K562 (cell line): ENCODE data around the gene CHML. TPM values are rescaled to one million over a fixed set of nuclear protein-coding genes. Genes with fewer than 3 reads are reported as not detected.

Experiments used
- FOXA3 ChIP-seq, 2 experiments: fragments of 450-650 bp in 1 of 2; sonication (generic) in 1 of 2; formaldehyde crosslinking; IDR thresholded peaks in 1 of 2; conservative IDR thresholded peaks in 1 of 2; 2 replicates each; pipeline versions ENCODE4 v1.4.0 to v1.8.0; 2020 to 2022; ENCODE audit warnings: mild to moderate bottlenecking in 2 of 2, missing genetic modification reagents in 1 of 2
- ILF3 ChIP-seq: fragments of 450-650 bp; IDR thresholded peaks from 2 replicates; pipeline ENCODE4 v1.6.1; 2018; ENCODE audit warnings: antibody characterized with exemption, mild to moderate bottlenecking, moderate library complexity, borderline replicate concordance
- JUN ChIP-seq, 2 experiments: sonication (generic) in 1 of 2; formaldehyde crosslinking in 1 of 2; IDR thresholded peaks; 2 replicates each; pipeline versions ENCODE4 v1.6.1 to v1.8.0; 2012 to 2022; ENCODE audit warnings: borderline replicate concordance in 2 of 2, mild to moderate bottlenecking in 2 of 2, improper control_type of control experiment in 1 of 2, low read depth in 1 of 2, low read length in 1 of 2, missing genetic modification reagents in 1 of 2
- MCM5 ChIP-seq: fragments of 450-650 bp; IDR thresholded peaks from 2 replicates; pipeline ENCODE4 v1.6.1; 2016; ENCODE audit warnings: low read depth
- ZBTB2 ChIP-seq: fragments of 450-650 bp; IDR thresholded peaks from 2 replicates; pipeline ENCODE4 v1.6.1; 2016; ENCODE audit warnings: antibody characterized with exemption
- polyA plus RNA-seq, 8 experiments: library from polyadenylated mRNA; depleted of rRNA in 4 of 8; stranded (reverse) in 5 of 8; unstranded in 3 of 8; fragments of >200 nt; fragmentation: Nextera tagmentation in 2 of 8; fragmentation: Illumina TruSeq in 1 of 8; extraction: Ambion mirVana in 2 of 8; extraction: Trizol in 1 of 8; gene quantifications; 2 replicates each; pipeline versions ENCODE4 v1.2.1 to v1.2.3, GENCODE V29; 2011 to 2014; ENCODE audit warnings: inconsistent platforms in 1 of 8, missing spikeins in 1 of 8
- total RNA-seq, 7 experiments: library from RNA; depleted of rRNA in 6 of 7; stranded (reverse); fragments of >200 nt in 6 of 7; fragmentation: Illumina TruSeq in 2 of 7; extraction: Trizol in 2 of 7; gene quantifications; 2 replicates each; pipeline versions ENCODE4 v1.2.1 to v1.2.3, GENCODE V29; 2011 to 2021; ENCODE audit warnings: low replicate concordance in 1 of 7
- TF ChIP-seq, protein P1 (sequence below): sonication (generic); formaldehyde crosslinking; IDR thresholded peaks from 2 replicates; pipeline ENCODE4 v1.8.1; 2023; ENCODE audit warnings: mild to moderate bottlenecking, missing genetic modification reagents
- TF ChIP-seq, protein P2 (sequence below): sonication (generic); formaldehyde crosslinking; IDR thresholded peaks from 2 replicates; pipeline ENCODE4 v1.4.0; 2020; ENCODE audit warnings: mild to moderate bottlenecking, missing genetic modification reagents
- TF ChIP-seq, protein P3 (sequence below): sonication (generic); IDR thresholded peaks from 2 replicates; pipeline ENCODE4 v1.6.1; 2016
- TF ChIP-seq, protein P4 (sequence below): conservative IDR thresholded peaks from 2 replicates; pipeline ENCODE4 v1.6.1; 2011; ENCODE audit warnings: low read depth, mild to moderate bottlenecking, low read length; ENCODE audit not compliant: control insufficient read depth

The CHML gene
- total and polyA plus RNA-seq, 9 of the 15 experiments (the other 6 are each of a cell fraction or from before 2014, with no cell fraction given): 13.0 to 88.3 (median 62.8) TPM

DNA sequence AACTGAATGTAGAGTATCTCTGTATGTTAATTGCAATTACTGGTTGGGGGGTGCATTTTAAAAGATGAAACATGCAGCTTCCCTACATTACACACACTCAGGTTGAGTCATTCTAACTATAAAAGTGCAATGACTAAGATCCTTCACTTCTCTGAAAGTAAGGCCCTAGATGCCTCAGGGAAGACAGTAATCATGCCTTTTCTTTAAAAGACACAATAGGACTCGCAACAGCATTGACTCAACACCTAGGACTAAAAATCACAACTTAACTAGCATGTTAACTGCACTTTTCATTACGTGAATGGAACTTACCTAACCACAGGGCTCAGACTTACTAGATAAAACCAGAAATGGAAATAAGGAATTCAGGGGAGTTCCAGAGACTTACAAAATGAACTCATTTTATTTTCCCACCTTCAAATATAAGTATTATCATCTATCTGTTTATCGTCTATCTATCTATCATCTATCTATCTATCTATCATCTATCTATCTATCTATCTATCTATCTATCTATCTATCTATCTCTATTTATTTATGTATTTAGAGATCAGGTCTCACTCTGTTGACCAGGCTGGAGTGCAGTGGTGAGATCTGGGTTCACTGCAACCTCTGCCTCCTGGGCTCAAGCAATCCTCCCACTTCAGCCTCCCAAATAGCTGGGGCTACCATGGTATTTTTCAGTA, 47.8 kb downstream of the CHML start (continued):
- TF ChIP-seq, protein P1, sequence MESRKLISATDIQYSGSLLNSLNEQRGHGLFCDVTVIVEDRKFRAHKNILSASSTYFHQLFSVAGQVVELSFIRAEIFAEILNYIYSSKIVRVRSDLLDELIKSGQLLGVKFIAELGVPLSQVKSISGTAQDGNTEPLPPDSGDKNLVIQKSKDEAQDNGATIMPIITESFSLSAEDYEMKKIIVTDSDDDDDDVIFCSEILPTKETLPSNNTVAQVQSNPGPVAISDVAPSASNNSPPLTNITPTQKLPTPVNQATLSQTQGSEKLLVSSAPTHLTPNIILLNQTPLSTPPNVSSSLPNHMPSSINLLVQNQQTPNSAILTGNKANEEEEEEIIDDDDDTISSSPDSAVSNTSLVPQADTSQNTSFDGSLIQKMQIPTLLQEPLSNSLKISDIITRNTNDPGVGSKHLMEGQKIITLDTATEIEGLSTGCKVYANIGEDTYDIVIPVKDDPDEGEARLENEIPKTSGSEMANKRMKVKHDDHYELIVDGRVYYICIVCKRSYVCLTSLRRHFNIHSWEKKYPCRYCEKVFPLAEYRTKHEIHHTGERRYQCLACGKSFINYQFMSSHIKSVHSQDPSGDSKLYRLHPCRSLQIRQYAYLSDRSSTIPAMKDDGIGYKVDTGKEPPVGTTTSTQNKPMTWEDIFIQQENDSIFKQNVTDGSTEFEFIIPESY (CRISPR knock-in tag): no peak
- TF ChIP-seq, protein P2, sequence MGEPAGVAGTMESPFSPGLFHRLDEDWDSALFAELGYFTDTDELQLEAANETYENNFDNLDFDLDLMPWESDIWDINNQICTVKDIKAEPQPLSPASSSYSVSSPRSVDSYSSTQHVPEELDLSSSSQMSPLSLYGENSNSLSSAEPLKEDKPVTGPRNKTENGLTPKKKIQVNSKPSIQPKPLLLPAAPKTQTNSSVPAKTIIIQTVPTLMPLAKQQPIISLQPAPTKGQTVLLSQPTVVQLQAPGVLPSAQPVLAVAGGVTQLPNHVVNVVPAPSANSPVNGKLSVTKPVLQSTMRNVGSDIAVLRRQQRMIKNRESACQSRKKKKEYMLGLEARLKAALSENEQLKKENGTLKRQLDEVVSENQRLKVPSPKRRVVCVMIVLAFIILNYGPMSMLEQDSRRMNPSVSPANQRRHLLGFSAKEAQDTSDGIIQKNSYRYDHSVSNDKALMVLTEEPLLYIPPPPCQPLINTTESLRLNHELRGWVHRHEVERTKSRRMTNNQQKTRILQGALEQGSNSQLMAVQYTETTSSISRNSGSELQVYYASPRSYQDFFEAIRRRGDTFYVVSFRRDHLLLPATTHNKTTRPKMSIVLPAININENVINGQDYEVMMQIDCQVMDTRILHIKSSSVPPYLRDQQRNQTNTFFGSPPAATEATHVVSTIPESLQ (CRISPR knock-in tag): no peak
- TF ChIP-seq MCM5: no peak
- peak; percentile 71; the same call in 1 of the 2 replicates for TF ChIP-seq ZBTB2
- no peak for TF ChIP-seq FOXA3 (CRISPR knock-in tag; conservative IDR thresholded peaks at IDR 0.05 in 1 of 2, IDR thresholded peaks at IDR 0.05 in 1 of 2)
- peak; percentile 70; the same call in 1 of the 2 replicates for TF ChIP-seq JUN (IDR thresholded peaks at IDR 0.05; ENCODE audit: borderline replicate concordance, low read depth, low read length)
- no peak for TF ChIP-seq JUN (CRISPR knock-in tag; IDR thresholded peaks at IDR 0.05; ENCODE audit: borderline replicate concordance)
- TF ChIP-seq, protein P3, sequence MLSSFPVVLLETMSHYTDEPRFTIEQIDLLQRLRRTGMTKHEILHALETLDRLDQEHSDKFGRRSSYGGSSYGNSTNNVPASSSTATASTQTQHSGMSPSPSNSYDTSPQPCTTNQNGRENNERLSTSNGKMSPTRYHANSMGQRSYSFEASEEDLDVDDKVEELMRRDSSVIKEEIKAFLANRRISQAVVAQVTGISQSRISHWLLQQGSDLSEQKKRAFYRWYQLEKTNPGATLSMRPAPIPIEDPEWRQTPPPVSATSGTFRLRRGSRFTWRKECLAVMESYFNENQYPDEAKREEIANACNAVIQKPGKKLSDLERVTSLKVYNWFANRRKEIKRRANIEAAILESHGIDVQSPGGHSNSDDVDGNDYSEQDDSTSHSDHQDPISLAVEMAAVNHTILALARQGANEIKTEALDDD: peak; percentile 71; the same call in 1 of the 2 replicates
- TF ChIP-seq, protein P4, sequence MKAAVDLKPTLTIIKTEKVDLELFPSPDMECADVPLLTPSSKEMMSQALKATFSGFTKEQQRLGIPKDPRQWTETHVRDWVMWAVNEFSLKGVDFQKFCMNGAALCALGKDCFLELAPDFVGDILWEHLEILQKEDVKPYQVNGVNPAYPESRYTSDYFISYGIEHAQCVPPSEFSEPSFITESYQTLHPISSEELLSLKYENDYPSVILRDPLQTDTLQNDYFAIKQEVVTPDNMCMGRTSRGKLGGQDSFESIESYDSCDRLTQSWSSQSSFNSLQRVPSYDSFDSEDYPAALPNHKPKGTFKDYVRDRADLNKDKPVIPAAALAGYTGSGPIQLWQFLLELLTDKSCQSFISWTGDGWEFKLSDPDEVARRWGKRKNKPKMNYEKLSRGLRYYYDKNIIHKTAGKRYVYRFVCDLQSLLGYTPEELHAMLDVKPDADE: no peak
- TF ChIP-seq ILF3: no peak
